ENCODE data around the gene OTUB1. TPM values are rescaled to one million over a fixed set of nuclear protein-coding genes. Genes with fewer than 3 reads are reported as not detected.

The OTUB1 gene
- total RNA-seq = 10 to 100 TPM; 47.4 to 73.1 (median 54.5) TPM
- 10 to 100 TPM; 46.7 to 83.1 TPM for polyA plus RNA-seq
- long read RNA-seq, donor 1, transcript OTUB1-209 (7 exons, 1,729 nt) = major isoform, 61 of 84 reads
- long read RNA-seq, donor 1, partial matches to known transcripts = 3 of 84 reads
- long read RNA-seq, donor 1, other reads (novel, unspliced or antisense) = 17 of 84 reads
- long read RNA-seq, donor 2, transcript OTUB1-201 (6 exons, 2,493 nt) = minor isoform, 13 of 187 reads
- long read RNA-seq, donor 2, transcript OTUB1-209 (7 exons, 1,729 nt) = major isoform, 152 of 187 reads
- long read RNA-seq, donor 2, partial matches to known transcripts = 7 of 187 reads
- long read RNA-seq, donor 2, other reads (novel, unspliced or antisense) = 15 of 187 reads
- long read RNA-seq, donor 3, transcript OTUB1-209 (7 exons, 1,729 nt) = major isoform, 55 of 67 reads
- long read RNA-seq, donor 3, partial matches to known transcripts = 2 of 67 reads
- long read RNA-seq, donor 3, other reads (novel, unspliced or antisense) = 8 of 67 reads

- intact Hi-C loops (cut with DNase I) = no loop called here
- Histone ChIP-seq H3K4me3 (peak within 1 kb of the TSS; percentile 73 to 100 (median 96)), H3K27ac (peak within 1 kb of the TSS; percentile 81 to 93 (median 86))
These were observed at the start of gene OTUB1 for GRCh38 chr11:63986156-63986931. Gene OTUB1 (plus strand): TSS chr11:63986438. CDS start chr11:63986457, 19 bp downstream.

GRCh38 chr11:63937713-63938478 is 48.3 kb upstream of the OTUB1 start:
- peak in 2 of 4 donors; percentile 5 to 10 for ATAC-seq
- H3K4me3 ChIP-seq = peak overlapping the region; percentile 50 to 94 (median 74)
- peaks cover 0 to 32% (median 19%) of the 10 kb centered on the region in 12 donors for H3K4me1 ChIP-seq
- H3K27me3 ChIP-seq = no peaks in the 10 kb centered on the region
- 25 to 35% (median 30%) methylated on average over 30 of the region's 30 CpGs for WGBS, 4 donors
- TF ChIP-seq POLR2A (IDR thresholded peaks at IDR 0.05) (no peak), CTCF (IDR thresholded peaks at IDR 0.05) (peak in 1 of 12 donors; percentile 5)
- intact Hi-C loops (cut with DNase I) = loop anchor here in 3 of 10 donors (1.0 to 2.0 kb wide), 2 partner anchors 19 kb away; no protein-coding TSS in a partner anchor
- peaks cover 0 to 3% (median 0%) of the 10 kb centered on the region in 9 donors for H3K36me3 ChIP-seq
- DNase-seq = no peak
- no peaks in the 10 kb centered on the region for H3K9me3 ChIP-seq
- H3K27ac ChIP-seq = peak overlapping the region in 9 of 12 donors; percentile 35 to 86 (median 78)

More at GRCh38 chr11:63986156-63986931, at the start of gene OTUB1:
- Histone ChIP-seq H3K4me1 (peaks cover 0 to 34% (median 19%) of the 10 kb centered on the region in 12 donors), H3K36me3 (peaks cover 0 to 32% (median 22%) of the 10 kb centered on the region in 9 donors), H3K27me3 (no peaks in the 10 kb centered on the region), H3K9me3 (no peaks in the 10 kb centered on the region)
- DNase-seq = peak; percentile 90 to 94 (median 94)
- TF ChIP-seq CTCF (IDR thresholded peaks at IDR 0.05) (no peak), POLR2A (IDR thresholded peaks at IDR 0.05) (peak in 1 of 2 donors; percentile 61)
- ATAC-seq = peak; percentile 82 to 95 (median 94)
- WGBS, 4 donors = 0 to 1% (median 1%) methylated on average over 33 to 63 of the region's 63 CpGs

GRCh38 chr11:63938479-63939396 is 47.5 kb upstream of the OTUB1 start, which contains the start of gene NAA40:
Gene NAA40 (plus strand): TSS chr11:63939002. CDS start chr11:63939097, 95 bp downstream.
- Histone ChIP-seq H3K4me1 (peaks cover 0 to 33% (median 19%) of the 10 kb centered on the region in 12 donors), H3K27ac (peak within 1 kb of the TSS in 11 of 12 donors; percentile 35 to 86 (median 75)), H3K9me3 (no peaks in the 10 kb centered on the region), H3K27me3 (no peaks in the 10 kb centered on the region), H3K4me3 (peak within 1 kb of the TSS; percentile 50 to 94 (median 74)), H3K36me3 (peaks cover 0 to 3% (median 0%) of the 10 kb centered on the region in 9 donors)
- intact Hi-C loops (cut with DNase I) = loop anchor here in 3 of 10 donors (1.0 to 2.0 kb wide), 2 partner anchors 19 to 20 kb away; no protein-coding TSS in a partner anchor
- DNase-seq (peak; percentile 89 to 95 (median 94)), ATAC-seq (peak; percentile 87 to 96 (median 94))
- 0 to 2% (median 1%) methylated on average over 34 to 91 of the region's 92 CpGs for WGBS, 4 donors
- TF ChIP-seq CTCF (IDR thresholded peaks at IDR 0.05) (peak in 2 of 12 donors; percentile 7 to 35), POLR2A (IDR thresholded peaks at IDR 0.05) (no peak)

All from heart left ventricle (tissue), 16 donors.